Stromal cell of bone marrow (primary cell): Measurements from ENCODE around the gene ABCA13.

Source experiments
- DNase-seq: peaks from one replicate; pipeline ENCODE4 v3.0.0-alpha.2; 2012; ENCODE audit warnings: low read depth

ABCA13 gene

DNA sequence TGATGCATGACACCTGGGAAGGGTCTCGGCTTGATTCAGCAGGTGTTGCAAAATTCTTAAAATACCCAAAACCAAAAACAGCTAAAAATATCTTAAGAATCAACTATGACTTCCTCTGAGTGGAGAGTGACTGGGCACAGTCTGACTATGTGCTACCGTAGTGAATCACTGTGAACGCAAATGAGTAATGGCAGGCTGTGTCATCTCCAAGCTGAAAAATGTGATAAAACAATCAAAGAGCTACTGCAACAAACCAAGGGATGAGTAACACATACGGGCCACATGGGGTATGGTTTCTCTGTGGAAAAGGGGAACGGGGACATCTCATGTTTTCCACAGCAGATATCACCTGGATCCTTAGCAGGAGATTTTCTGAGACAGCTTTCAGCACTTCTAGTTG, 127.5 kb downstream of the ABCA13 start:
- peak; percentile 72 for DNase-seq

DNA sequence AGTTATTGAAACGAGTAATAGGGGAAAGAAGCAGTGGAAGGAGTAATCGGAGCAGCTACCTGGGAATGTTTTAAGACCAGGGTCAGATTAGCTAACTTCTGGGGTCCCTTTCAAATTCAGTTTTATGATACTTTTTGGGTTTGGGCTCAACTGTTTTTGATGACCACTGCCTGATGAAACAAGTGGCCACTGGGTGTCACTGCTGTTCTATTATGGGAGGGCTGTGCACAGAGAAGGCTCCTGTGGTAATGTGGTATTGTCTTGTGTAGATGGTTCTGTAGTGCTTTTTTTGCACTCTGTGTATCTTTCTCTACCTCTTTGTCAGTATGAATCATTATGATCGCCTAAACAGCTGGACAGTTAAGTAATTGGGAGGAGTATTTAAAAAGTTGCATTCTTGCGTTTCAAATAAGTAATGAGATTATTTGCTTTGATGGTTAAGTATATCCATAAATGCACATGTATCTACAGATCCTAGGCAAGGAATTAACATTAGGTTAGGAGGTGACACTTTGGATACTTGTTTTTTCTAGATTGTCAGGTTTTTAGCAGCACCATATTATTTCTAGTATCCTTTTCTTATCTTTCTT, 128.4 kb downstream of the ABCA13 start:
- DNase-seq: peak; percentile 62

DNA sequence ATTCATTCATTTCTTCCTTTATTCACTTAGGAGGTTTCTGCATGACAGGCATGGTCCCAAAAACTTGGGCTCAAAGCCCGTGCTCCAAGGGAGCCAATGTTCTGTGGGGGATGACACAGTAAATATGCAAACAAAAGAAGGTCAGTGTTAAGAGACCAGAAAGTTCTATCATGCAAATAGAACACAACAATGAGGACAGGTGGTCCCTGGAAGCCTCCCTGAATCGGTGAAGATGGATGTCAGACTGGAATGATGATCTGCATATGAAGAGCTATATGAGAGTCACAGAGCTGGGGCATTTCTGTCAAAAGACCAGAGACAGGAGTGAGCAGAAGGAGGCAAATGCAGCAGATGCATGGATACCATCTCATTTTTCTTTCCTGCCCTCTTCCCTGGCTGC, 129.0 kb downstream of the ABCA13 start:
- DNase-seq: no peak

DNA sequence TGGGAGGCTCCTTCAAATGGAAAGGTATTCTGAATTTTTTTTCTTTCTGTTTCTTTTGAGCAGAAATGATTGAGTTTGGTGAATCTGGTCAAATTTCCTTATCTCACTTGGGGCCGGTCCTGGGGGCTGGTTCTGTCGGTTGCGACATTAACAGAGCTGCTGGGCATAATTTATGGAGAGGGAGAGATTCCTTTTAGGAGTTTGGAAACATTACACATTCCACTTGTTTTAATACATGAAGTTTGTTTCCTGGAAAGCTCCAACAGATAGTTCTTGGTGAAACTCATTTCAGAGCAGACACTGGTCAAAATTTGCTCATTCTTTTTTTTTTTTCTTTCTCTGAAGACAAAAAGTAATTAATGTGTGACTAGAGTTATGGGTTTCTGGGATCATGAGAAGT, 129.9 kb downstream of the ABCA13 start:
- DNase-seq: no peak

DNA sequence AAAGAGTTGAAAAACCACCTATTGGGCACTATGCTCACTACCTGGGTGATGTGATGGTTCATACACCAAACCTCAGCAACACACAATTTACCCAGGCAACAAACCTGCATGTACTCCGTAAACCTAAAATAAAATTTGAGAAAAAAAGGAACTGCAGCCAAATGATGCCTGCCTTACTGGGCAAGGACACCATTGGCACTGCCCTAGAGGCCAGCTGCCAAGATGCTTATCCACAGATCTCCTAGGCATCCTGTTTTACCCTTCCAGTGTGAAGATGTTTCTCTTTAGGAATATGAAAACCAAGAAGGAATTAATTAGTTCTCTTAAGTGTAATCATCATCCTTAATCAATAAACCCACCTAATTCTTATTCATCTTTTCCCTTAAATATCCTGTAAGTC, 133.4 kb downstream of the ABCA13 start:
- DNase-seq: no peak

DNA sequence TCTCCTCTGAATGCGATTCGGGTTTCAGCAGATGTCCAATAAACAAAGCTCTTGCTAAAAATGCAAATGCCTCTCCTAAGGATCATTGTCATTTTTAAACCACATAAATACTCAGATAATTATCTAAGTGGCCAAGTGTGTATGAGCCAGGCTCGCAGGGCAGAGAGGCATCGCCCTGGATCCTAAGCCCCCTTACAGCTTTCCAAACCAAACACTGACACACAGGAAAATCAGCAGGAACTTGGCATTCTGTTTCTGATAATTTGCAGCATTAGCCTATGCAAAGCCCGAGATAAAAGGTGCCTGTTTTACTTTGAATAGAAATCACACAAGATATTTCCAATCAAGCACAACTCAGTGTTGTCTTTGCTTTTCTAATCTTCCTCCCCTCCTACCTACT, 134.4 kb downstream of the ABCA13 start:
- no peak for DNase-seq

DNA sequence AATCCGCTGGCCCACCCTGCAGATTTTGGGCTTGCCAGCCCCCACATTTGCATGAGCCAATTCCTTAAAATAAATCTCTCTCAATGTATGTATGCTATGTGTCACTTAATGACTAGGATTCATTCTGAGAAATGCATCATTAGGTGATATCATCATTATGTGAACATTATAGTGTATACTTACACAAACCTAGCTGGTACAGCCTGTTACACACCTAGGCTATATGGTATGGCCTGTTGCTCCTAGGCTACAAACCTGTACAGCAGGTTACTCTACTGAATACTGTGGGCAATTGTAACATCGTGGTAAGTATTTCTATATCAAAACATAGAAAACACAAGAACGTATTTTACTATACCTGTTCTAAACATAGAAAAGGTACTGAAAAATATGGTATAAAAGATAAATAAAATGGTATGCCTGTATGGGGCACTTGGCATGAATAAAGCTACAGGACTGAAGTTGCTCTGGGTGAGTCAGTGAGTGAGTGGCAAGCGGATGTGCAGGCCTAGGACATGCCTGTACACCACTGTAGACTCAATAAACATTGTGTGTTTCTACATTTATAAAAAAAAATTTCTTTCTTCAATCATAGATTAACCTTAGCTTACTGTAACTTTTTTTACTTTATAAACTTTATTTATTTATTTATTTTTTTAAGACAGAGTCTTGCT, 135.9 kb downstream of the ABCA13 start:
- no peak for DNase-seq

DNA sequence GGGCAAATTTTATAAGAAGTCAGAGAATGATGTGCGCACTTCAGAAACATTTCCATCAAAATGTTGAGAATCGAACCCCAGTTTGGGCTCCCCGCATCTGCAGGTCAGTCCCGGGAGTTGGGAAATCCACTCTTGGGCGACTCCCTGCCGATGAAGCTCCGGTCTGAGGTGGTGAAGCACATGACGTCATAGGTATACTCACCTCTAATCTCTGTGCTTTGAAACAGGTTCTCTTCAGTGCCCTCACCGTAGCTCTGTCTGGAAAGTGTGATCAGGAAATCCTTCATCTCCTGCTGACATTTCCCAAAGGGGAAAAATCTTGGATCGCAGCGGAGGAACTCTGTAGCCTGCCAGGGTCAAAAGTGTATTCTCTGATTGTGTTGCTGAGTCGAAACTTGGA, 138.5 kb downstream of the ABCA13 start:
- DNase-seq: no peak

DNA sequence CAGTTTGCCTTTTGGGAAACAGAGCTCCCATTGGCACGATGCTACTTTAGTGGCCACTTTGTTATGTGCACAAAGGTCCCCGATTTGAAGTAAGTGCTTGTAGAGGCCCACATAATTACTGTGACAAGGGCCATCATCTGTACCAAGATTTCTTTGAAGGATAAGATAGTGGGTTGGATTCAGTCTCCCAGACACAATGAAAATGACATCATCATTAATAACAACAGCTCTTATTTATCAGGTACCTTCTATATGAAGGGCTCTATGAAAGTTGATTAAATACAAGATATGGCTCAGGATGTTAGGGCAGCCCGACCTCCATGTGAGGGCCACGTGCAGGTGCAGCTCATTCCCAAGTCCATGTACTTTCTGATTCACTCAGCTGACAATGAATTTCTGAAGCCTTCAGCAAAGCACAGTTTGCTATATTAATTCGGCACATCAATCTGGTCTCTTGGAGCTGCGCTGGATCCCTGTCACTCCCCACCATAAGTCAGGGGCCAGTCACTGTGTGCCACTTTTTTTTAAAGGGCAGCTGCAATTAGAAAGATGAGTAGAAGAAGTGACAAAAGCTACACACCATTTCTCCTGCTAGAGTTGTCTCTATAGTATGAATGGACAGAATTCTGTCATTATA, 140.3 kb downstream of the ABCA13 start:
- DNase-seq: no peak

DNA sequence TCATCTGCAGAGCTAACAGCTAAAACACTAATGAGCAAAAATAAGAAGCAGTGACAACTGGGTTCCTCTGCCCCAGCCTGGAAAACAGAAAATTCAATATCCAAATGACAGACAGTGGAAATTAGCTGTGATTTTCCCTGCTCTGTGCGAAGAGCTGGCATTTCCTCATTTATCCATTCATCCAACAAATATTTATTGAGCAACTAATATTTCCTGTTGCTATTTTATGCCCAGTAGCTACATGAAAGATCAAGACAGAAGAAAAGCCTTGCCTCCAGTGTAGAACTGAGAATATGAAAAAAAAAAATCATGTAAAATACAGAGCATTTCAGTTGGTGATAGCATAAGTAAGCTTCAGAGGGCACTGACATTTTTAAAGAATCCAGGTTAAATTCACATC, 140.9 kb downstream of the ABCA13 start:
- DNase-seq: no peak

DNA sequence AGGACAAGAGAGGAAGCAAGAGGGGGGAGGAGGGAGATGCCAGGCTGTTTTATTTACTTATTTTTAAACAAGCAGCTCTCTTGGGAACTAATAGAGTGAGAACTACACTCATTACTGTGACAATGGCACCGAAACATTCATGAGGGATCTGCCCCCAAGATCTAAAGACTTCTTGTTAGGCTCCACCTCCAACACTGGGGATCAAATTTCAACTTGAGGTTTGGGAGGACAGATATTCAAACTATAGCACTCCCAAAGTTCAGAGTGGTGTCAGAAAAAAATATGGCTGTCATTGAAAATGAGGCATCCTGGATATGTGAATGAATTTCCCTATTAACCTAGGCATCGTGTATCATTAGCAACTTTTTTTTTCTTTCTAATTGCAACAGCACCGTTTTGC, 145.5 kb downstream of the ABCA13 start:
- no peak for DNase-seq

DNA sequence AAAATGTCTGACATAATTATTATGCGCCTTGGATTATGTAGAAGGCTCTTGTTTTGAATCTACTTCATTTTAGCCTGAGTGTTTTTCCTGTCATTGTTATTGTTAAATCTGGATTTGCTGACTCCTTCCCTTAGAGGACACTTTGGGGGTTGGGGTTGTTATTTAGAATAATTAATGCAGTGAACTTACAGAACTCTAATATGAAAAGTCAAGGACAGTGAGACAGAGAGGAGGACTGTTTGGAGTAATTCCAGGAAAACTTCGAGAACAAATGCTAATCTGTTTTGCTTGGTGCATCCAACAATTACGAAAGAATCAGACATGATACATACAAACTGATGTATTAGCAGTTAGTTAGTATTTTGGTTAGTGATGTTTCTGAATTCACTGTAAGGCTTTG, 146.1 kb downstream of the ABCA13 start:
- no peak for DNase-seq

DNA sequence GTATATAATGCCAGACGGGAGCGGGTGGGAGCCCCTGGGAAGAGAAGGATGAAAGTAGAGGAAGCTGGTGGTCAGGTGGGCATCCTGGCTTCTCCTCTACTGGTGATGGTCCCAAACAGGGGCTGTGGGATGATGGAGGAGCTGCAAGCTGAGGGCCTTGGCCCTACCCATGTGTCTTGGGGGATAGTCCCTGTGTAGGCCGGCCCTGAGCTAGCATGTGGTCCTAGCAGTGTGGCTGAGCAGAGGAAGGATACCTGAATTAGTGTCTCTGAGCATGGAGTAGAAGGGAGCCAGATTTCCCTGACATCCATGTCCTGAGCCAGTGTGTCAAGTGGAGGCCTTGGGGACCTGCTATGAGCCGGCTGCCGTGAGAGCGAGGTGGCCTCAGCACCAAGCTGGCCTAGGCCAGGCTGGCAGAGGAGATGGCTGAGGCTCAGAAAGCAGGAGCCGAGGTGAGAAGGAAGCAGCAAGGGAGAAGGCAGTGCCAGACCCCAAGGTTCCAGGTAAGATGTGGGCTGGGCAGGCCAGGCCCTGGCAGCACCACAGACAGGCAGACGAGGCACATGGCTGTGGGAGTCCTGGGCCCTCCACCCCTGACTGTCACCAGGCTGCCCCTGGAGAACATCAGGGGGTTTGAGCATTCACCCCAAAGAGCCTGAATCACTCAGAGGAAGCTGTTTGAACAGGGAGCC, 150.2 kb downstream of the ABCA13 start:
- DNase-seq: no peak

DNA sequence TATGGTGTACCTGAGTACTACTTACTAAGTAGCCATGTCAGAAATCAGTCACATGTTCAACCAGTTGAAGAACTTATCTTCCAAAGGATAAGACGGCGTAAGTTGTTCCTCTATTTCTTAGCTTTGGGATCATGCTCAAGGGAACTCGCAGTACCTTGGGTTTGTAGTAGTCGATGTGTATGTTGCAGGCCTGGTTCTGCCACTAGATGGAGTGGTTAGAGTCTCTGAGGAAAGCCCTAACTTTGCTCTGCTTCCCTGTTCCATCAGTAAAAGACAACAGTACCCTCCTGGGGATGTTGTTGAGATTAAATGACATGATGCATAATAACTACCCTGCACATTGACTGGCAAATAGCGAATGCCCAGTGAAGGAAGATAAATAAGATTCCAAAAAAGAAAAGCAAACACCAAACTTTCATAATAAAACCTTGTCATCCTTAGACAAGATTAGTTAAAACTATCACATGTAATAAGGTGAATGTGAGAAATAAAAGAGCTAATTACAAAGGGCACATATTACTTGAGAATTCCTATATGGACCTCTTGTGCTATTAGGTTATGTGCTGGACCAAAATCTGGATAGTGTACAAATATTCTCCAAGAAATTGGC, 165.9 kb downstream of the ABCA13 start:
- DNase-seq: peak; percentile 16

DNA sequence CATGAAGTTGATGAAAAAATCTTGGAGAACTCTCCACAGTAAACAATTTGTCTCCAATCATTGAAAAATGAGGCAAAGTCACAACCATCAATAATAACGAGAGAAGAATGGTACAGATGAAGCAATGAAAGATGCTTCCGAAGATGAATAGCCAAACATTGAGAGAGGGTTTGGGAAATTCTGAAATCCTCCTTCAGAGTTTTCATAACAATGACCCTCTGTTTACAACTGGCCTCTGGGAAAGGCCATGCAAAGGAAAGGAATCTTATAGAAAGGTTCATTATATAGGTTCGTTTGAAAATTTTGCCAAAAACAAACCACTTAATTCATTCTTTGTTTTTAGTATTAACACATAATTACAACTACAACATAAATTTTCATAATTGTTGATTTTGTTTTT, 166.5 kb downstream of the ABCA13 start:
- no peak for DNase-seq

DNA sequence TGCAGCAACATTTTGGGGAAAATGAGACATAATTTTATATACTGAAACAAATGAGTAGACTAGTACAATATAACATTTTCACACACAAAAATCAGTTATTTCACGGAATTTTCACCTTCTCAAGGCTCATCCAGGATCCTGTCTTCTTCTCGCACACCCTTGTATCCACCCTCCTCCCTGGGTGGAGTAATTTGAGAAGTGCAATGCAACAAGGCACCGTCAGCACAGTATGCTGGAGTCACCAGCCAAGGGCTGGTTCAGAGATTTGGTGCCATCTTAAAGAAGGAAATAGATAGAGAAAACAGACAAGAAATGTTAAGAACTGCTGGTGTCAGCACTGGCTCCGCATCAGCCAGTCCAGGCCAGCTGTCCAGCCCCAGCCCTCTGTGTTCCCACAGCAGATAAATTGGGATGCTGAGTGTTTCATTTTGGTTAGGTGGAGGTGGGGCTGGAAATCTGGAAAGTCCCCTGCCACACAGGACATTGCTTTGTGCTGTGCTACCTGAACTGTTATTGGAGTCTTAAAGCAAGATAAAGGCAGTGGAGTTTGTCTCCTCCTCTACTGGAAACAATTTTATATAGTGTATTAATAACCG, 176.1 kb downstream of the ABCA13 start:
- no peak for DNase-seq

DNA sequence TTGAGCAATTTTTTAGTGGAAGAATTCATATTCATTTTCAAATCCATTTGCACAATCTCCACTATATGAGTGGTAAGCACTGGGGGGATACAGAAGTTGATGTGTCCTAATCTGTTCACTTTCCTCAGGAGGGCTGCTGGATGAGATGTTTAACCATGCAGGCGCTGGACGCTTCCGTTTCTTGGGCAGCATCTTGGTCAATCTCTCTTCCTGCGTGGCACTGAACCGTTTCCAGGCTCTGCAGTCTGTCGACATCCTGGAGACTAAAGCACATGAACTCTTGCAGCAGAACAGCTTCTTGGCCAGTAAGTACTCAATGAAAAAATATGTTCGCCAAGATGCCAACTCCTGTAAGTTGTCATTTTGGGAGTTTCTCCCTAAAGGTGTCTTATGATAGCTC, 179.3 kb downstream of the ABCA13 start:
- DNase-seq: no peak

DNA sequence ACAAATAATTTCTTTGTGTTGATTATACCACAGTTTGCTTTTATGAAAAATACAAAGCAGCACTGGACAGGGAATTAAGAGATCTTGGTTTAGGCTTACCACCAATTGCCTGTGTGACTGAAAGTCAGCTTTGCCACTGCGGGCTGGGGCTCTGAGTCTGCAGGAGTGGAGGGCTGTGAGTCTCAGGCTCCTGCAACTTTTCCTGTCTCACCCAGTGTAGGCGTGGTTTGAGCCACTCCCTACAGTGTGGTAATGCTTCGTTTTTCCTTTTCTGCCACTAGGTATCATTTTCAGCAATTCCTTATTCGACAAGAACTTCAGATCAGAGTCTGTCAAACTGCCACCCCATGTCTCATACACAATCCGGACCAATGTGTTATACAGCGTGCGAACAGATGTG, 180.6 kb downstream of the ABCA13 start:
- no peak for DNase-seq

DNA sequence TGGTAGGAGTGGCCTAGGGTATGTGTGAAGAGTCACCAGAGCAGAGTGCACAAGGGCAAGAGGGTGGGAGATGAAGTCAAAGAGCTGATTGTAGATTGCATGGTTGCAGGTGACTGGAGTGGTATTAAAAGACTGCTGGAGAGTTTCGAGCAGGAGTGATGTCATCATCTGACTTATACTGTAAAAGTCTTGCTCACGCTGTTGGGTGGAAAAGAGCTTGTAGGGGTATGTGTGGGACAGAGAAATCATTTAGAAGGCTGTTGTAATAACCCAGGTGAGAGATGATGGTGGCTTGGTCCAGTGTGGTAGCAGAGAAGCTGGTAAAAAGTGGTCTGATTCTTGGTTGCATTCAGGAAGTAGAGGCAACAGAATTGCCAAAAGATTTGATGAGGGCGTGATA, 184.1 kb downstream of the ABCA13 start:
- no peak for DNase-seq

DNA sequence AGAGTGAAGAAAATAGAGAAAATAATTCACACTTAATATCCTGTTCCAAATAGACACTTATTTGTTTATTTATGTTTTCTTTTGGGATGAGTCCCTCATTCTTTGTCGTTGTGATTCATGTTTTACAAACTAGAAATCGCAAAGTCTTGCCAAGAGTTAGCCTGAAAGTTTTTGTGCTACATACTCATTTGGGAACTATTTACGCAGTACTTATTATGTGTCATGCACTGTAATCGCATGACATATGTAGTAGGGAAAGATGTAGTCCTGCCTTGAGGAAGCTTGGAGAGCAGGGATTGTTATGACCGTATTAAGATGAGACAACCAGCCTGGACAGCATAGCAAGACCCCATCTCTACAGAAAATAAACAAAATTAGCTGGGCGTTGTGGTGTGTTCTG, 189.3 kb downstream of the ABCA13 start:
- DNase-seq: no peak

DNA sequence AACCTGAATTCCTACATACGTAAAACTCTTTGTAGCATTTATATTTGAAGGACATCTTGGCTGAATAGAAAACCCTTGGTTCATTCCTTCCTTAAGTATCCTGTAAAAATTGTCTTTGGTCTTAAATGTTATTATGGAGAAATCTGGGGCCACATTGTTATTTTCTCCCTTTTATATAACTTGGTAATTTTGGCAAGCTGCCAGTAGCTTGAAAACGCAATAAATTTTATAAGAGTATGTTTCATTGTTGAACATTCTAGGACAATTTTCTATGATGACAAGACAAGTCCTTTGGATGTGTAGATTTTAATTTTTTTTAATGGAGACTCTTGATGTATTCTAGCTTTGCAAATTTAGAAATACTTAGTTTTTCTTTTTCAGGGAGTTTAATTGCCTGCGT, 191.9 kb downstream of the ABCA13 start:
- DNase-seq: no peak

DNA sequence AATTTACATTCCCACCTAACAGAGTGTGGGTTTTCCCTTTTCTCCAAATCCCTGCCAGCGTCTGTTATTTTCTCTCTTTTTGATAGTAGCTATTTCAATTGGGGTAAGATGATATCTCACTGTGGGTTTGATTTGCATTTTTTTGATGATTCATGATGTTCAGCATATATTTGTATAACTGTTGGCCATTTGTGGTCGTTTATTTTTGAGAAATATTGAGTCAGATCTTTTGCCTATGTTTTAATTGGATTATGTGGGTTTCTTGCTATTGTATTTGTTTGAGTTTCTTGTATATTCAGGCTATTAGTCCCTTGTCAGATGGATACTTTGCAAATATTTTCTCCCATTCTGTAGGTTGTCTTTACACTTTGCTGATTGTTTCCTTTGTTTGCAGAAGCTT, 193.8 kb downstream of the ABCA13 start:
- DNase-seq: no peak
